ENCODE measurements around the gene CTSD. TPM values are rescaled to one million over a fixed set of nuclear protein-coding genes. Genes with fewer than 3 reads are reported as not detected.

Gene CTSD
- polyA plus RNA-seq, 1 of the 3 experiments (the other 2 are of a cell fraction), result 187 TPM

GRCh38 chr11:1737080-1737757, 26.5 kb downstream of the CTSD start:
- H3K4me2 ChIP-seq, result no peak overlapping the region
- DNase-seq, result no peak
- WGBS (ENCODE audit: low lambda C conversion rate), result 39% methylated on average over 6 of the region's 6 CpGs
- no peak overlapping the region for H3K9ac ChIP-seq
- H3K36me3 ChIP-seq (replicated peaks in 1 of 2; ENCODE audit: control insufficient read depth in 1 of 2, insufficient read depth in 2 of 2, low read length in 1 of 2), result no peaks in the 10 kb centered on the region
- no peaks in the 10 kb centered on the region for H3K9me2 ChIP-seq
- H3F3A ChIP-seq (replicated peaks; ENCODE audit: insufficient read depth), result no peaks in the 10 kb centered on the region
- TF ChIP-seq, protein P1, sequence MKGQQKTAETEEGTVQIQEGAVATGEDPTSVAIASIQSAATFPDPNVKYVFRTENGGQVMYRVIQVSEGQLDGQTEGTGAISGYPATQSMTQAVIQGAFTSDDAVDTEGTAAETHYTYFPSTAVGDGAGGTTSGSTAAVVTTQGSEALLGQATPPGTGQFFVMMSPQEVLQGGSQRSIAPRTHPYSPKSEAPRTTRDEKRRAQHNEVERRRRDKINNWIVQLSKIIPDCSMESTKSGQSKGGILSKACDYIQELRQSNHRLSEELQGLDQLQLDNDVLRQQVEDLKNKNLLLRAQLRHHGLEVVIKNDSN (IDR thresholded peaks at IDR 0.05; ENCODE audit: borderline replicate concordance, low read depth), result no peak
- TF ChIP-seq MXI1 (IDR thresholded peaks at IDR 0.05; ENCODE audit: low read depth, low read length) (no peak), ELF1 (IDR thresholded peaks at IDR 0.05) (no peak), TCF12 (IDR thresholded peaks at IDR 0.05) (no peak), POLR2AphosphoS5 (IDR thresholded peaks at IDR 0.05; ENCODE audit: low read depth, low read length) (no peak), SMC3 (IDR thresholded peaks at IDR 0.05; ENCODE audit: low read depth, low read length) (no peak), EP300 (IDR thresholded peaks at IDR 0.05; ENCODE audit: borderline replicate concordance in 1 of 2, low read depth in 1 of 2, low read length in 1 of 2) (no peak), FOXM1 (IDR thresholded peaks at IDR 0.05; ENCODE audit: low read depth) (no peak)
- ChIA-PET CTCF (interaction anchor here (1.1 to 2.6 kb wide), 5 partner anchors 25 to 145 kb away, joined by 3 to 12 read pairs (median 3); no protein-coding TSS in a partner anchor), POLR2A (no interaction called here)
- no peaks in the 10 kb centered on the region for H3K79me2 ChIP-seq (ENCODE audit: insufficient read depth)
- no peaks in the 10 kb centered on the region for H3K9me3 ChIP-seq
- H4K20me1 ChIP-seq (ENCODE audit: insufficient read depth), result no peaks in the 10 kb centered on the region
- peaks cover 0 to 29% of the 10 kb centered on the region in 2 experiments; a peak in 1 of 4 replicates for H3K4me1 ChIP-seq (ENCODE audit: control insufficient read depth in 1 of 2, insufficient read depth in 2 of 2, low read depth in 1 of 2, low read length in 1 of 2)
- no peak overlapping the region for H2AFZ ChIP-seq (ENCODE audit: low read depth)
- no peak overlapping the region for H3K4me3 ChIP-seq (ENCODE audit: low read depth in 2 of 2, low read length in 1 of 2)
- no peaks in the 10 kb centered on the region for H3K27me3 ChIP-seq (ENCODE audit: insufficient read depth)
- no peak overlapping the region for H3K27ac ChIP-seq (ENCODE audit: low read depth in 2 of 2, low read length in 1 of 2)

GRCh38 chr11:1736447-1736992, 27.2 kb downstream of the CTSD start:
- Histone ChIP-seq H3K27ac (ENCODE audit: low read depth in 2 of 2, low read length in 1 of 2) (no peak overlapping the region), H3F3A (replicated peaks; ENCODE audit: insufficient read depth) (no peaks in the 10 kb centered on the region), H3K4me1 (ENCODE audit: control insufficient read depth in 1 of 2, insufficient read depth in 2 of 2, low read depth in 1 of 2, low read length in 1 of 2) (peaks cover 0 to 33% of the 10 kb centered on the region in 2 experiments; a peak in 1 of 4 replicates), H4K20me1 (ENCODE audit: insufficient read depth) (no peaks in the 10 kb centered on the region), H3K27me3 (ENCODE audit: insufficient read depth) (no peaks in the 10 kb centered on the region), H2AFZ (ENCODE audit: low read depth) (no peak overlapping the region), H3K4me3 (ENCODE audit: low read depth in 2 of 2, low read length in 1 of 2) (no peak overlapping the region), H3K79me2 (ENCODE audit: insufficient read depth) (no peaks in the 10 kb centered on the region), H3K36me3 (replicated peaks in 1 of 2; ENCODE audit: control insufficient read depth in 1 of 2, insufficient read depth in 2 of 2, low read length in 1 of 2) (no peaks in the 10 kb centered on the region), H3K9ac (no peak overlapping the region), H3K9me2 (no peaks in the 10 kb centered on the region), H3K4me2 (no peak overlapping the region), H3K9me3 (no peaks in the 10 kb centered on the region)
- POLR2A ChIA-PET, result no interaction called here
- CTCF ChIA-PET, result interaction anchor here (1.5 to 2.6 kb wide), 3 partner anchors 43 to 96 kb away, joined by 3 to 12 read pairs (median 5); no protein-coding TSS in a partner anchor
- DNase-seq, result no peak
- TF ChIP-seq FOXJ3 (CRISPR knock-in tag; IDR thresholded peaks at IDR 0.05), result no peak
- 14% methylated on average over 3 of the region's 3 CpGs for WGBS (ENCODE audit: low lambda C conversion rate)

DNA sequence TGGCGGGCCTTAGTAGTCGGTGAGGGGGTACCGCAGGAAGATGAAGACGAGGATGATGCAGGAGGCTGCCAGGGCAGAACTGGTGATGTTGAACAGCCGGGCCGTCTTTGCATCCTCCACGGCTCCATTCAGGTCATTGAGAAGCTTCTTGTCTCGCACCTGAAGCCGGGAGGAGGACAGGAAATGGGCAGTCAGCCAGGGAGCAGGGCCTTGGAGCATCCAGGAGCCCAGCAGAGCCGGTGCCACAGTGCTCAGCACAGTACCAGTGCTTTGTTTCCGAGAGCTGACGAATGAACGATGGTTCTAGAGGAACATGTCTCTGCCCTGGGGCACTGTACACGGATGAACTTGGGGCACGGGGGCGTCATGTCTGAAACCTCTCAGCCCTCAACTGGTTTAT, 28.5 kb downstream of the CTSD start:
- 54% methylated on average over 12 of the region's 16 CpGs for WGBS (ENCODE audit: low lambda C conversion rate)
- DNase-seq, result no peak
- CTCF ChIA-PET, result interaction anchor here (2.6 kb wide), 1 partner anchor 41 kb away, joined by 12 read pairs; no protein-coding TSS in a partner anchor
- TF ChIP-seq, protein P2, sequence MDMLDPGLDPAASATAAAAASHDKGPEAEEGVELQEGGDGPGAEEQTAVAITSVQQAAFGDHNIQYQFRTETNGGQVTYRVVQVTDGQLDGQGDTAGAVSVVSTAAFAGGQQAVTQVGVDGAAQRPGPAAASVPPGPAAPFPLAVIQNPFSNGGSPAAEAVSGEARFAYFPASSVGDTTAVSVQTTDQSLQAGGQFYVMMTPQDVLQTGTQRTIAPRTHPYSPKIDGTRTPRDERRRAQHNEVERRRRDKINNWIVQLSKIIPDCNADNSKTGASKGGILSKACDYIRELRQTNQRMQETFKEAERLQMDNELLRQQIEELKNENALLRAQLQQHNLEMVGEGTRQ (IDR thresholded peaks at IDR 0.05; ENCODE audit: borderline replicate concordance, low read depth, low read length), result no peak
- TF ChIP-seq EP300 (IDR thresholded peaks at IDR 0.05; ENCODE audit: borderline replicate concordance in 1 of 2, low read depth in 1 of 2, low read length in 1 of 2) (no peak), RXRA (IDR thresholded peaks at IDR 0.05; ENCODE audit: borderline replicate concordance, low read depth) (no peak), TEAD4 (IDR thresholded peaks at IDR 0.05; ENCODE audit: borderline replicate concordance, insufficient read depth) (no peak), MXI1 (IDR thresholded peaks at IDR 0.05; ENCODE audit: low read depth, low read length) (no peak), RFX5 (IDR thresholded peaks at IDR 0.05; ENCODE audit: low read length) (no peak), CHD2 (IDR thresholded peaks at IDR 0.05; ENCODE audit: low read length, partially characterized antibody) (no peak), TAF1 (IDR thresholded peaks at IDR 0.05; ENCODE audit: borderline replicate concordance, low read depth, low read length) (no peak), YY1 (IDR thresholded peaks at IDR 0.05; ENCODE audit: low read depth) (no peak), FOSL2 (IDR thresholded peaks at IDR 0.05; ENCODE audit: borderline replicate concordance, low read depth) (no peak), SMC3 (IDR thresholded peaks at IDR 0.05; ENCODE audit: low read depth, low read length) (no peak)
- TF ChIP-seq, protein P3, sequence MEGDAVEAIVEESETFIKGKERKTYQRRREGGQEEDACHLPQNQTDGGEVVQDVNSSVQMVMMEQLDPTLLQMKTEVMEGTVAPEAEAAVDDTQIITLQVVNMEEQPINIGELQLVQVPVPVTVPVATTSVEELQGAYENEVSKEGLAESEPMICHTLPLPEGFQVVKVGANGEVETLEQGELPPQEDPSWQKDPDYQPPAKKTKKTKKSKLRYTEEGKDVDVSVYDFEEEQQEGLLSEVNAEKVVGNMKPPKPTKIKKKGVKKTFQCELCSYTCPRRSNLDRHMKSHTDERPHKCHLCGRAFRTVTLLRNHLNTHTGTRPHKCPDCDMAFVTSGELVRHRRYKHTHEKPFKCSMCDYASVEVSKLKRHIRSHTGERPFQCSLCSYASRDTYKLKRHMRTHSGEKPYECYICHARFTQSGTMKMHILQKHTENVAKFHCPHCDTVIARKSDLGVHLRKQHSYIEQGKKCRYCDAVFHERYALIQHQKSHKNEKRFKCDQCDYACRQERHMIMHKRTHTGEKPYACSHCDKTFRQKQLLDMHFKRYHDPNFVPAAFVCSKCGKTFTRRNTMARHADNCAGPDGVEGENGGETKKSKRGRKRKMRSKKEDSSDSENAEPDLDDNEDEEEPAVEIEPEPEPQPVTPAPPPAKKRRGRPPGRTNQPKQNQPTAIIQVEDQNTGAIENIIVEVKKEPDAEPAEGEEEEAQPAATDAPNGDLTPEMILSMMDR (IDR thresholded peaks at IDR 0.05), result no peak

More for the DNA sequence above, 28.5 kb downstream of the CTSD start:
- no peak overlapping the region for H3K9ac ChIP-seq
- no peak overlapping the region for H3K27ac ChIP-seq (ENCODE audit: low read depth in 2 of 2, low read length in 1 of 2)
- H4K20me1 ChIP-seq (ENCODE audit: insufficient read depth), result no peaks in the 10 kb centered on the region
- H3K79me2 ChIP-seq (ENCODE audit: insufficient read depth), result no peaks in the 10 kb centered on the region
- H3K27me3 ChIP-seq (ENCODE audit: insufficient read depth), result no peaks in the 10 kb centered on the region
- no peaks in the 10 kb centered on the region for H3K9me2 ChIP-seq
- H2AFZ ChIP-seq (ENCODE audit: low read depth), result no peak overlapping the region
- H3K36me3 ChIP-seq (replicated peaks in 1 of 2; ENCODE audit: control insufficient read depth in 1 of 2, insufficient read depth in 2 of 2, low read length in 1 of 2), result no peaks in the 10 kb centered on the region
- peaks cover 0 to 34% of the 10 kb centered on the region in 2 experiments; a peak in 1 of 4 replicates for H3K4me1 ChIP-seq (ENCODE audit: control insufficient read depth in 1 of 2, insufficient read depth in 2 of 2, low read depth in 1 of 2, low read length in 1 of 2)
- POLR2A ChIA-PET, result no interaction called here
- H3K9me3 ChIP-seq, result no peaks in the 10 kb centered on the region
- H3K4me2 ChIP-seq, result no peak overlapping the region
- no peak overlapping the region for H3K4me3 ChIP-seq (ENCODE audit: low read depth in 2 of 2, low read length in 1 of 2)
- H3F3A ChIP-seq (replicated peaks; ENCODE audit: insufficient read depth), result peaks cover 8% of the 10 kb centered on the region
